H1 (cell line): Measurements from ENCODE around the gene MYBPC2. TPM values are rescaled to one million over a fixed set of nuclear protein-coding genes. Genes with fewer than 3 reads are reported as not detected.

Experiments
- ATF2 ChIP-seq: IDR thresholded peaks from 2 replicates; pipeline ENCODE4 v1.6.1; 2012; ENCODE audit warnings: low read length, inconsistent platforms
- CBX8 ChIP-seq: fragments of 300-800, 300-1000 bp; sonication (generic); IDR thresholded peaks from 2 replicates; pipeline ENCODE4 v1.7.1; 2016; ENCODE audit warnings: low read depth, low read length, borderline replicate concordance
- CTCF ChIP-seq, 3 experiments: IDR thresholded peaks; 1 replicate in 2 of 3; 2 replicates in 1 of 3; pipeline versions ENCODE4 v1.5.1 to v1.6.1; 2011; ENCODE audit warnings: low read length in 3 of 3, mild to moderate bottlenecking in 3 of 3, inconsistent platforms in 2 of 3, low read depth in 1 of 3, moderate library complexity in 1 of 3; ENCODE audit not compliant: insufficient read depth in 1 of 3; ENCODE audit errors: control extremely low read depth in 1 of 3
- EZH2 ChIP-seq: fragments of 200-600 bp; sonication (generic); IDR thresholded peaks from 2 replicates; pipeline ENCODE4 v1.7.1; 2012; ENCODE audit warnings: low read depth, mild to moderate bottlenecking, moderate library complexity, low read length, inconsistent platforms; ENCODE audit not compliant: severe bottlenecking
- JUN ChIP-seq: IDR thresholded peaks from 2 replicates; pipeline ENCODE4 v1.6.1; 2011; ENCODE audit warnings: low read depth, mild to moderate bottlenecking, improper control_type of control experiment, low read length
- JUND ChIP-seq: IDR thresholded peaks from 2 replicates; pipeline ENCODE4 v1.6.1; 2011; ENCODE audit warnings: mild to moderate bottlenecking, improper control_type of control experiment, low read length
- KDM1A ChIP-seq: fragments of 200-600, 300-600 bp; sonication (generic); IDR thresholded peaks from 2 replicates; pipeline ENCODE4 v1.7.1; 2016; ENCODE audit warnings: mild to moderate bottlenecking, low read length, borderline replicate concordance
- NANOG ChIP-seq: IDR thresholded peaks from 2 replicates; pipeline ENCODE4 v1.6.1; 2011; ENCODE audit warnings: low read length, low read depth, mild to moderate bottlenecking, inconsistent platforms; ENCODE audit not compliant: insufficient read depth, poor library complexity, severe bottlenecking
- NRF1 ChIP-seq: IDR thresholded peaks from 2 replicates; pipeline ENCODE4 v1.6.1; 2011; ENCODE audit warnings: mild to moderate bottlenecking, low read depth, low read length, improper control_type of control experiment
- RBBP5 ChIP-seq: IDR thresholded peaks from 2 replicates; pipeline ENCODE4 v1.7.1; 2012; ENCODE audit warnings: low read depth, mild to moderate bottlenecking, inconsistent platforms, low read length, moderate library complexity, borderline replicate concordance
- SAP30 ChIP-seq: fragments of 300-600 bp; sonication (generic); IDR thresholded peaks from 2 replicates; pipeline ENCODE4 v1.7.1; 2012; ENCODE audit warnings: low read length, moderate library complexity, mild to moderate bottlenecking, inconsistent platforms; ENCODE audit not compliant: insufficient read depth, insufficient replicate concordance
- TAF7 ChIP-seq: optimal IDR thresholded peaks from 2 replicates; pipeline ENCODE3; 2011; ENCODE audit warnings: low read depth, mild to moderate bottlenecking, inconsistent platforms, low read length, moderate library complexity, borderline replicate concordance
- TCF12 ChIP-seq: IDR thresholded peaks from 2 replicates; pipeline ENCODE4 v1.6.1; 2011; ENCODE audit warnings: low read depth, mild to moderate bottlenecking, low read length
- polyA plus RNA-seq, 7 experiments: library from polyadenylated mRNA; depleted of rRNA in 3 of 7; stranded (reverse) in 5 of 7; unstranded in 2 of 7; fragments of >200 nt in 5 of 7; fragments of 200-250 nt in 2 of 7; gene quantifications; 1 replicate in 5 of 7; 2 replicates in 1 of 7; 4 replicates in 1 of 7; pipeline versions ENCODE4 v1.2.1 to v1.2.3, GENCODE V29; 2011 to 2013; ENCODE audit warnings: missing spikeins in 2 of 7, mixed read lengths in 2 of 7
- total RNA-seq: library from RNA; stranded (reverse); fragmentation: NEBNext Ultra II Directional; extraction: Animal tissue kit (Norgen Biotek cat#: 25700); gene quantifications from 2 replicates; pipeline ENCODE4 v1.2.1, GENCODE V29; 2021

MYBPC2 gene
- total and polyA plus RNA-seq, 2 of the 8 experiments (the other 6 are each of a cell fraction or from before 2014, with no cell fraction given), result 1.8 to 3.1 TPM

DNA sequence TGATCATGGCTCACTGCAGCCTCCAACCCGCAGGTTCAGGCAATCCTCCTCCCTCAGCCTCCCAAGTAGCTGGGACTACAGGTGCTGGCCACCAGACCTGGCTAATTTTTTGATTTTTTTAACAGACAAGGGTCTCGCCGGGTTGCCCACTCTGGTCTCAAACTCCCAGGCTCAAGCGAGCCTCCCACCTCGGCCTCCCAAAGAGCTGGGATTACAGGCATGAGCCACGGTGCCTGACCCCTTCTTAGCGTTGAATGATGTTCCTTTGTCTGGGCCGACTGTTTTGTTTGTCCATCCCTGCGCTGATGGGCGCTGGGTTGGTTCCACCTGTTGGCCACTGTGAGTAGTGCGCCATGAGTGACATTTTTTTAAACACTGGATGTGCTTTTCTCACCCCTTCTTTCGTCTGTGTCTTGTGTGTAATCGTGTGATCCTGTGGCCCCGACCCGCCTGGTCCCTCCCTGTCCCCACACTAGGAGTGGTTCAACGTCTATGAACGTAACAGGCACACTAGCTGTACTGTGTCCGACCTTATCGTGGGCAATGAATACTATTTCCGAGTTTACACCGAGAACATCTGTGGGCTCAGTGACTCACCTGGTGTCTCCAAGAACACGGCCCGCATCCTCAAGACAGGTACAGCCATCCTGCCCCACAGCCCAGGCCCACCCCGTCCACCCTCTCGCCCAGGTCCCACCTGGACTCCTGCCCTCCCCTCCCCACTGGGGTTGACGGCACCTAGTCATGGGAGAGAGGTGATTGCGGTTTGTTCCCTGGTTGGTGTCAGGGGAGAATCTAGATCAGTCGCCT is 28.6 kb downstream of the MYBPC2 start (continued):
- TF ChIP-seq SAP30, result no peak
- peak; percentile 81 to 92 (median 84) for TF ChIP-seq CTCF (IDR thresholded peaks at IDR 0.05; ENCODE audit: control extremely low read depth in 1 of 3, insufficient read depth in 1 of 3, low read depth in 1 of 3, low read length in 3 of 3)
- no peak for TF ChIP-seq CBX8
- TF ChIP-seq RBBP5, result no peak
- no peak for TF ChIP-seq NANOG
- no peak for TF ChIP-seq EZH2
- TF ChIP-seq TAF7, result no peak
- no peak for TF ChIP-seq ATF2
- no peak for TF ChIP-seq NRF1
- no peak for TF ChIP-seq TCF12
- TF ChIP-seq KDM1A, result peak; percentile 79; the same call in 1 of the 2 replicates
- peak; percentile 11; the same call in 1 of the 2 replicates for TF ChIP-seq JUND
- no peak for TF ChIP-seq JUN
- TF ChIP-seq, all 59 proteins: peak for 4
